Measurements from ENCODE around the gene MTHFR. TPM values are rescaled to one million over a fixed set of nuclear protein-coding genes. Genes with fewer than 3 reads are reported as not detected.

The MTHFR gene
- total and polyA plus RNA-seq, 7 donors, result 6.6 to 38.3 (median 24.2) TPM

DNA sequence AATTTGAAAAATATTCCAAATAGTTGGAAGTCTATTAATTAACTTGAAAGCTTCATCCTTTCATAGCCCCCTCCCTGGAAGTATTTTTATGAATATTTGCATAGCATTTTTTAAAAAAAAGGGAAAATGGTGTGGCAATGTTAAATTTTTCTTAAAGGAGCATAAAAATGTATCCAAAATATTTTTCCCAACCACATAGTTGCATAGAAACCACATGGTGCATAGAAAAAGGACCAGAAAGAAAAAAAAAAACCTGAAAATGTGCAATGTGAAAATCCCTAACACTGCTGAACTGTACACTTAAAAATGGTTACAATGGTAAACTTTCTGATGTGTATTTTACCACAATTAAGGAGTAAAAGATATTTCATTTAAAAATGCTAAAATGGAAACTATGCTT, 35.8 kb downstream of the MTHFR start:
- no peaks in the 10 kb centered on the region for H3K36me3 ChIP-seq
- DNase-seq, result no peak
- no peak overlapping the region for H3K27ac ChIP-seq
- intact Hi-C loops (cut with DNase I), result no loop called here
- no peak for TF ChIP-seq EP300 (IDR thresholded peaks at IDR 0.05)
- TF ChIP-seq POLR2A (IDR thresholded peaks at IDR 0.05), result no peak
- TF ChIP-seq POLR2AphosphoS5 (IDR thresholded peaks at IDR 0.05), result no peak
- TF ChIP-seq, protein P1, sequence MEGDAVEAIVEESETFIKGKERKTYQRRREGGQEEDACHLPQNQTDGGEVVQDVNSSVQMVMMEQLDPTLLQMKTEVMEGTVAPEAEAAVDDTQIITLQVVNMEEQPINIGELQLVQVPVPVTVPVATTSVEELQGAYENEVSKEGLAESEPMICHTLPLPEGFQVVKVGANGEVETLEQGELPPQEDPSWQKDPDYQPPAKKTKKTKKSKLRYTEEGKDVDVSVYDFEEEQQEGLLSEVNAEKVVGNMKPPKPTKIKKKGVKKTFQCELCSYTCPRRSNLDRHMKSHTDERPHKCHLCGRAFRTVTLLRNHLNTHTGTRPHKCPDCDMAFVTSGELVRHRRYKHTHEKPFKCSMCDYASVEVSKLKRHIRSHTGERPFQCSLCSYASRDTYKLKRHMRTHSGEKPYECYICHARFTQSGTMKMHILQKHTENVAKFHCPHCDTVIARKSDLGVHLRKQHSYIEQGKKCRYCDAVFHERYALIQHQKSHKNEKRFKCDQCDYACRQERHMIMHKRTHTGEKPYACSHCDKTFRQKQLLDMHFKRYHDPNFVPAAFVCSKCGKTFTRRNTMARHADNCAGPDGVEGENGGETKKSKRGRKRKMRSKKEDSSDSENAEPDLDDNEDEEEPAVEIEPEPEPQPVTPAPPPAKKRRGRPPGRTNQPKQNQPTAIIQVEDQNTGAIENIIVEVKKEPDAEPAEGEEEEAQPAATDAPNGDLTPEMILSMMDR (IDR thresholded peaks at IDR 0.05), result no peak
- no peak overlapping the region for H3K4me3 ChIP-seq
- no peaks in the 10 kb centered on the region for H3K9me3 ChIP-seq
- H3K27me3 ChIP-seq, result peaks cover 0 to 9% (median 0%) of the 10 kb centered on the region in 3 donors
- H3K4me1 ChIP-seq, result no peaks in the 10 kb centered on the region

DNA sequence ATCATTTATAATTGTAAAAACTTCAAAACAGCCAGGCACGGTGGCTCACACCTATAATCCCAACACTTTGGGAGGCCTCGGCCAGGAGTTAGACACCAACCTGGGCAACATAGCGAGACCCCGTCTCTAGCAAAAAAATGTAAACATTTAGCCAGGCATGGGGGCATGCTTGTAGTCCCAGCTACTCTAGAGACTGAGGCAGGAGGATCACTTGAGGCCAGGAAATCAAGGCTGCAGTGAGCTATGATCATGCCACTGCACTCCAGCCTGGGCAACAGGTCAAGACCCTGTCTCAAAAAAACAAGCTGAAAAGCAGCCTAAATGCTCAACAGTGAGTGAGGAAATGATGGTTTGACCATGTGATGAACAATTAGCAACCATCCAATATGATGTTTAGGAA, 36.5 kb downstream of the MTHFR start:
- intact Hi-C loops (cut with DNase I), result no loop called here
- WGBS, 2 donors, result 77 to 80% methylated on average over 4 of the region's 4 CpGs
- no peaks in the 10 kb centered on the region for H3K4me1 ChIP-seq

DNA sequence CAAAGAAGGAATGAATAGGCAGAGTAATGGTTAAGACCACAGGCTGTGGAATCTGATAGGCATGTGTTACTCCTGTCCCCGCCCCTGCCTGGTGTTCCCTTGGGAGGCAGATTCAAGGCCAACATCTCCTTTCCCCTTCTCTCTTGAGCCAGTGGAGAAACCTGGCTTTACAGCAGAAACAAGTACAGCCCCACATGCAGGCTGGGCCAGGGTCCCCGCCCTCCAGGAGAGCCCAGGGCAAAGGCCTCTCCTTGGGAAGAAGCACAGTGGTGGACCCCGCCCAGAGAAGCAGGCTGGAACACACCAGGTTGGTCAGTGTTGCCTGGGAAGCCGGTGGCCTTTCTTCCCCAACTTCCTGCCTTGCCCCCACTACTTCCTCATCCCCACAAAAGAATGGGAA, 36.9 kb downstream of the MTHFR start:
- WGBS, 2 donors, result 26 to 52% methylated on average over 4 of the region's 4 CpGs
- no peak for TF ChIP-seq EP300 (IDR thresholded peaks at IDR 0.05)
- TF ChIP-seq POLR2AphosphoS5 (IDR thresholded peaks at IDR 0.05), result no peak
- TF ChIP-seq, protein P1 (IDR thresholded peaks at IDR 0.05), result no peak
- TF ChIP-seq POLR2A (IDR thresholded peaks at IDR 0.05), result no peak
- Histone ChIP-seq H3K36me3 (no peaks in the 10 kb centered on the region), H3K27ac (no peak overlapping the region), H3K4me1 (no peaks in the 10 kb centered on the region), H3K4me3 (no peak overlapping the region), H3K27me3 (peaks cover 0 to 9% (median 0%) of the 10 kb centered on the region in 3 donors), H3K9me3 (no peaks in the 10 kb centered on the region)
- intact Hi-C loops (cut with DNase I), result no loop called here
- no peak for DNase-seq

More for the DNA sequence above, 36.5 kb downstream of the MTHFR start:
- H3K9me3 ChIP-seq, result no peaks in the 10 kb centered on the region
- H3K27me3 ChIP-seq, result peaks cover 0 to 9% (median 0%) of the 10 kb centered on the region in 3 donors
- no peak overlapping the region for H3K4me3 ChIP-seq
- no peaks in the 10 kb centered on the region for H3K36me3 ChIP-seq
- TF ChIP-seq POLR2A (IDR thresholded peaks at IDR 0.05), result no peak
- no peak for DNase-seq
- no peak overlapping the region for H3K27ac ChIP-seq

DNA sequence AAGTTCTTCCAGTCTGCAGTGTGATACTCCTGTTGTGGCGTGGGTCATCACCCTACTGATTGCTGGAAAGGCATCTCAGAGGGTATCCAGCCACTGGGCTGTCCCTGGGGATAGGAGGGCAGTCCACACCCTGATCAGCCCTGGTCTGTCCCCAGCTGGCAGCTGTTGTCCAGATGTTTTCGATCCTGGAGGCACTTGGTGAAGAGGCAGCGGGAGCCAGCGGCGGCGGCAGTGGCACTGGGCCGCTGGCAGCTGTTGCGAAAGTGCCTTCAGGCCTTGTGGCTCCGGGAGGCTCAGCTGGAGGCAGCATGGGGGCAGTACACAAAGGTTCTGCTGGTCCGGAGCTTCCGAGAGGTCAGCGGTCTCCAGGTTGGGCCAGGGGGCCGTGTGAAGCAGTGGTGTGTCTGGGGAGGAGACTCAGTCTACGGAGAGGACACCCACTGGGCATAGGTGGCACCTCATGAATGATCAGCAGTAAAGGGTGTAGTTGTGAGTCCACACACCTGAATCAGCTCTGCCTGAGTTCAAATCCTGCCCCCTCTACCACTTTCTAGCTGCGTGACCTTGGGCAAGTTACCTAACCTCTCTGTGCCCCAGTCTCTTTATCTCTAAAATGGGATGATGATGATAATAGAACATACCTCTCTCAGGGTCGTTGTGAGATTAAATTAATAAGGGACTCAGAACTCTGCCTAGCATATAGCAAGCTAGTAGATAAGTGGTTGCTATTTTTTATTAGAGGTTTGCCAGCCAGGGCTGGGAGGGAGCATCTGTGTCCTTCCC, 37.7 kb downstream of the MTHFR start:
- no peak for DNase-seq
- peaks cover 0 to 11% (median 0%) of the 10 kb centered on the region in 3 donors for H3K27me3 ChIP-seq
- H3K9me3 ChIP-seq, result no peaks in the 10 kb centered on the region
- no peak overlapping the region for H3K4me3 ChIP-seq
- H3K36me3 ChIP-seq, result no peaks in the 10 kb centered on the region
- intact Hi-C loops (cut with DNase I), result no loop called here
- WGBS, 2 donors, result 73 to 82% methylated on average over 16 of the region's 16 CpGs
- no peak for TF ChIP-seq POLR2A (IDR thresholded peaks at IDR 0.05)
- TF ChIP-seq POLR2AphosphoS5 (IDR thresholded peaks at IDR 0.05), result no peak
- TF ChIP-seq, protein P1 (IDR thresholded peaks at IDR 0.05), result no peak
- no peak for TF ChIP-seq EP300 (IDR thresholded peaks at IDR 0.05)
- H3K4me1 ChIP-seq, result no peaks in the 10 kb centered on the region
- no peak overlapping the region for H3K27ac ChIP-seq

DNA sequence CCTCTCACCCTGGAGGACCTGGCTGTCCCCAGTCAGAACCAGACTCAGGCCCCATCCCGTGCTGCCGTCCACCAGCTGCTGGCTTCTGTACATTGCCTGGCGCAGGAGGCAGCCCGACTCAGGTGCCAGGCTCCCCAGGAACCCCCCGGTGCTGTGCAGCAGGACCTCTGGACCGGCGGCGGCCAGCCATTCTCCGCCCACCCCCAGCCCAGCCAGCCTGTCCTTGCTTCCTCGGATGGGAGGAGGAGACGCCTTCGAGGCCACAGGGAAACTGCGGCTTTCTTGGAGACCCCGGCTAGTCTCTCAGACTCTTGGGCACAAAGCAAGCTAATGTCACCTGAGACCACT, 39.4 kb downstream of the MTHFR start:
- 75 to 78% methylated on average over 14 of the region's 14 CpGs for WGBS, 2 donors
- H3K36me3 ChIP-seq, result no peaks in the 10 kb centered on the region
- intact Hi-C loops (cut with DNase I), result no loop called here

More for the DNA sequence above, 39.4 kb downstream of the MTHFR start:
- Histone ChIP-seq H3K4me1 (peaks cover 0 to 6% (median 3%) of the 10 kb centered on the region in 4 donors), H3K27me3 (peaks cover 10 to 28% (median 13%) of the 10 kb centered on the region in 3 donors), H3K27ac (no peak overlapping the region), H3K9me3 (no peaks in the 10 kb centered on the region), H3K4me3 (no peak overlapping the region)
- DNase-seq, result no peak
- TF ChIP-seq EP300 (IDR thresholded peaks at IDR 0.05) (no peak), POLR2AphosphoS5 (IDR thresholded peaks at IDR 0.05) (no peak), POLR2A (IDR thresholded peaks at IDR 0.05) (no peak)
- TF ChIP-seq, protein P1 (IDR thresholded peaks at IDR 0.05), result no peak

Measured in sigmoid colon (tissue), 7 donors.